GM19395 (cell line): Measurements from ENCODE around the gene SMURF1.

Experiments used
- ATAC-seq: cut with Tn5 transposase; IDR thresholded peaks from one replicate; pipeline ENCODE4 v1.9.1; 2021; ENCODE audit warnings: mild to moderate bottlenecking, moderate library complexity; ENCODE audit not compliant: unreplicated experiment

The SMURF1 gene

DNA sequence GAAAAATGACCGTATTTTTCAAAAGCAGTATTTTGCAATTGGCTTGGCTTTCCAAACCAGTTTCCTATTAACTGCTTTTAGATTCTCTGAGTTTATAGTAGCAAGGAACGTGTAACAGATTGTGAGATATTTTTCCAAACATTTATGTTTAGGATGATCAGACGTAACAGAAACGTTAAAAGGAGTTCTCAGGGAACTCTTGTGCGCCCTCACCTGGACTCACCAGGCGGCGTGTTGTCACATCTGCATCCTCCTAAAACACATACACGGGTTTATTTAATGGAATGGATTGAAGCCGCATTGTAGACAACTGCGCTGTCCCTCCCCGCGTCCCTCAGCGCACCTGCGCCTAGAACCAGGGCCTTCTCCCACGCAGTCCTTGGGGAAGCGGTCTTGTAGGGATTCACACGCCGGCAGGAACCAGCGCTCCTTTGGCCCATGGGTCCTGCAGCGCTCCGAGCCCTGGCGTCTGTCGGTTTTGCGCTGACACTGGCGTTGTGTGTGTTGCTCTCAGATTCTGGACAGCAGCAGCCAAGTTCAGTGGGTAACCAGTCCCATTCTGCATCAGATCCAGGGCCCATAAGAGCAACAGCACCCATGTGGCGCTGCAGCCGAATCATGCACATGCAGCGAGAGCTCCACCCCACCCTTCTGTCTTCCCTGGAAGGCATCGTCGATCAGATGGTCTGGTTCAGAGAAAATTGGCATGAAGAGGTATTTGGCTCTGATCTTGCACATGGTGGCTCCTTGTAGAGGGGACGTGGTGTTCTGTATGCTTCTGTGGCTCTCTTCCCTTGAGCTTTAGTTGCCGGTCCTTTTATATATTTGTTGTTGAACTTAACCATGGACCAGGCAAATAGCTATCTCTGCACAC lies 150.6 kb downstream of the SMURF1 start:
- ATAC-seq = no peak

- no peak for ATAC-seq
Measured at GRCh38 chr7:98992076-98992475, 151.8 kb downstream of the SMURF1 start.

- no peak for ATAC-seq
Measured at GRCh38 chr7:98991141-98991540, 152.8 kb downstream of the SMURF1 start.

DNA sequence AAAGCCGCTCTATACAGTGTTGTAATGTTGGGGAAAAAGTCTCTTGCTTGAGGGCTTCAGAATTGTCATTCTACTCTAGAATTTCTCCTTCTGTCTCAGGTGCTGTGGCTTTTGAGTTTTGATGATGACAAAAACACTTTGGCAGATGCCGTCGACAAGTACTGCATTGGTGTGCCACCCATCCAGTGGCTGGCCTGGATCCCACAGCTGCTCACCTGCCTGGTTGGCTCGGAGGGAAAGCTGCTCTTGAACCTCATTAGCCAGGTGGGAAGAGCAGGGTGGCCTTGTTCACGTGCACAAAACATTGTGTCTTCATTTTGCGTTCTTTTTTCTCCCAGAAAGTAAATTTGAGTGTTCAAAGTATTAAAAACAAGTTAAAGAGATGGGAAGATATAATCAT lies 153.6 kb downstream of the SMURF1 start:
- no peak for ATAC-seq

DNA sequence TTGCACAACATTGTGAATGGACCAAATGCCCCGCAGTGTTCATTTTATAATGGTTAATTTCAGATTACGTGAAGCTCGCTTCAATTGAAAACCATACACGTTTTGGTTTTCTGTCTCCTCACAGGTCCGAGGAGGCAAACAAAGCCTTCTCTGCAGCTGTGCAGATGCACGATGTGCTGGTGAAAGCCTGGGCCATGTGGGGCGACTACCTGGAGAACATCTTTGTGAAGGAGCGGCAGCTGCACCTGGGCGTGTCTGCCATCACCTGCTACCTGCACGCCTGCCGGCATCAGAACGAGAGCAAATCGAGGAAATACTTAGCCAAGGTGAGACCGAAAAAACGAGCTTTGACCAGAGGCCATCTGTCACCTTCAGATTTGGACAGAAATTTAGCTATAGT lies 155.3 kb downstream of the SMURF1 start:
- no peak for ATAC-seq

- ATAC-seq = no peak
Measured at GRCh38 chr7:98985945-98986344, 158.0 kb downstream of the SMURF1 start.

DNA sequence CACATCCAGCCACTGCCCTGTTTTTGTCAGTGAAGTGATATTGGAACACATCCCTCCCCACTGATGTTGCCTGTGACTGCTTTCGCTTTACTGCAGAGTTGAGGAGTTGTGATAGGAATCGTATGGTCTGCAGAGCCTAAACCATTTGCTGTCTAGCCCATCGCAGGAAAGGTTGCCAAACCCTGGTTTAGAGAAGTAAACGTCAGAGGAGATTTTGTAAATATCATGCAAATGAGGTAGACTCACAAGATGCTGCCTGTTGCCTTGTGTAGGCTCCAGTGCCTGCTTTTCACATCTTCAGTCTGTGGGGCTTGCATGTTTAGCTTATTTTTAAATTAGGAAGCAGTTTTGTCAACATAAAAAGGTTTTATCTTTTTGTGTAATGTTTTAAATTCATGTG lies 158.5 kb downstream of the SMURF1 start:
- no peak for ATAC-seq

- no peak for ATAC-seq
Measured at GRCh38 chr7:98984126-98984525, 159.8 kb downstream of the SMURF1 start.

GRCh38 chr7:98982686-98983085 lies 161.2 kb downstream of the SMURF1 start:
- ATAC-seq = no peak

GRCh38 chr7:98981701-98982100 lies 162.2 kb downstream of the SMURF1 start:
- ATAC-seq = no peak

GRCh38 chr7:98978672-98979071 lies 165.2 kb downstream of the SMURF1 start:
- ATAC-seq = no peak
